Esophagus muscularis mucosa (tissue), 3 donors: ENCODE measurements around the gene RILPL1.
"Not testable (repeated sequence)": the region's sequence is repeated elsewhere in the genome, so short reads cannot be mapped to it uniquely, and the experiment has no call there.

Experiments used
- CTCF ChIP-seq, 3 experiments: fragments of 200-600 bp in 2 of 3; fragments of 450-650 bp in 1 of 3; sonication (generic) in 2 of 3; IDR thresholded peaks; one replicate each; pipeline ENCODE4 v1.5.1; 2017 to 2019; ENCODE audit warnings: antibody characterized with exemption in 3 of 3, mild to moderate bottlenecking in 2 of 3, moderate library complexity in 1 of 3
- POLR2AphosphoS5 ChIP-seq, 2 donors: sonication (generic); formaldehyde crosslinking; IDR thresholded peaks; one replicate each; pipeline ENCODE4 v1.6.1; 2017; ENCODE audit warnings: antibody characterized with exemption in 2 of 2

- not testable (repeated sequence) for TF ChIP-seq CTCF, POLR2AphosphoS5 (IDR thresholded peaks at IDR 0.05)
Measured at GRCh38 chr12:123535952-123536351, 2.4 kb upstream of the RILPL1 start.
